B cell (primary cell): ENCODE results near the gene AHRR.

Source experiments
- EZH2 ChIP-seq: IDR thresholded peaks from 2 replicates; pipeline ENCODE4 v1.6.1; 2012; ENCODE audit warnings: borderline replicate concordance, low read depth, mild to moderate bottlenecking, moderate library complexity, low read length; ENCODE audit not compliant: insufficient read depth, poor library complexity, severe bottlenecking
- TF ChIP-seq, protein P1 (sequence below): fragments of 200-600 bp; IDR thresholded peaks from one replicate; pipeline ENCODE4 v1.8.0; 2022; ENCODE audit warnings: antibody characterized with exemption, mild to moderate bottlenecking

DNA sequence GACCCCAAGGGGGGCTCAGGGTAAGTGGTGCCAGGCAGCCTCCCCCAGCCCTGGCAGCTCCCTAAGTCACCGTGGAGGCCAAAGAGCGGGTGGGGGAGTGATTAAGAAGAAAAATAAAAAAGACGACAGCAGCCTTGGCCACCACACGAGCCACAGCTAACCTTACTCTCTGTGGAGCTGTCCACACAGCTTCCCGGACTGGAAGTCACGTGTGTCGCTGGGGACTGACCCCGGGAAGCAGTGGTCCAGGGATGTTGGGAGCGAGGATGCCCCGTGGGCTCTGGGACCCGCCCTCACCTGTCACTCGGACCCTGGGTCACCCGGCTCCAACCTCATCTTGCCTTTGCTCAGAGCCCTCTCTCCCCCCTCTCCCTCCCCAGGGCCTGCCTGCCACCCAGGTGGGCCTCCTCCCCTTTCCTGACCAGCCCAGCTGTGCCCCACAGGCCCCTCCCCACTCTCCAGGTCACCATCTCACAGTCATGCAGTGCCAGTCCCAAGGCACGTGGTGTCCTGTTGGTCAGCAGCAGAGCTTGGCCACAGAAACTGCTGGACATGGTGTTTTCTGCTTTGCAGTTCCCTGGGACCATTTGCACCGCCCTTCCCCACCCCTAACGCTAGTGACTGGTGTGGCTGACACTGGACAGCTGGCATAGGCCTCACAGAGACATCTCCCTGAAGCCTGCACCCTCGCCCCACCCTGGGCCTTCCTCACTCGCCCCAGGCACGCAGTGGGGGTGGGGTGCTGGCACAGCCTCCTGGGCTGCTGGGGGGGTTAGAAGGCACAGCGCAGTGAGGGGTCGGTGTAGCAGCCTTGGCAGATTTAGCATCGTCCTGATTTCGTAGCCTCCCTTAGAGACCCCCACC, 111.6 kb downstream of the AHRR start:
- TF ChIP-seq, protein P1, sequence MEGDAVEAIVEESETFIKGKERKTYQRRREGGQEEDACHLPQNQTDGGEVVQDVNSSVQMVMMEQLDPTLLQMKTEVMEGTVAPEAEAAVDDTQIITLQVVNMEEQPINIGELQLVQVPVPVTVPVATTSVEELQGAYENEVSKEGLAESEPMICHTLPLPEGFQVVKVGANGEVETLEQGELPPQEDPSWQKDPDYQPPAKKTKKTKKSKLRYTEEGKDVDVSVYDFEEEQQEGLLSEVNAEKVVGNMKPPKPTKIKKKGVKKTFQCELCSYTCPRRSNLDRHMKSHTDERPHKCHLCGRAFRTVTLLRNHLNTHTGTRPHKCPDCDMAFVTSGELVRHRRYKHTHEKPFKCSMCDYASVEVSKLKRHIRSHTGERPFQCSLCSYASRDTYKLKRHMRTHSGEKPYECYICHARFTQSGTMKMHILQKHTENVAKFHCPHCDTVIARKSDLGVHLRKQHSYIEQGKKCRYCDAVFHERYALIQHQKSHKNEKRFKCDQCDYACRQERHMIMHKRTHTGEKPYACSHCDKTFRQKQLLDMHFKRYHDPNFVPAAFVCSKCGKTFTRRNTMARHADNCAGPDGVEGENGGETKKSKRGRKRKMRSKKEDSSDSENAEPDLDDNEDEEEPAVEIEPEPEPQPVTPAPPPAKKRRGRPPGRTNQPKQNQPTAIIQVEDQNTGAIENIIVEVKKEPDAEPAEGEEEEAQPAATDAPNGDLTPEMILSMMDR, result no peak
- TF ChIP-seq EZH2, result no peak
